Cardiac muscle cell (in vitro differentiated cells and primary cell): Measurements from ENCODE around the gene KDM8. TPM values are rescaled to one million over a fixed set of nuclear protein-coding genes. Genes with fewer than 3 reads are reported as not detected.

Experiments
- DNase-seq, 2 donors: peaks; one replicate each; pipeline versions ENCODE4 v3.0.0 to v3.0.0-alpha.2; 2010 to 2017; ENCODE audit warnings: low read depth in 1 of 2, low spot score in 1 of 2
- H3K27ac ChIP-seq: fragments of 200-600 bp; sonication (generic); 2 replicates; pipeline ENCODE4 v1.5.1; 2016
- H3K27me3 ChIP-seq: fragments of 200-600 bp; sonication (generic); 2 replicates; pipeline ENCODE4 v1.6.0; 2016; ENCODE audit warnings: control low read depth
- H3K36me3 ChIP-seq: fragments of 200-600 bp; sonication (generic); 2 replicates; pipeline ENCODE4 v1.5.1; 2016; ENCODE audit warnings: control low read depth
- H3K4me1 ChIP-seq: fragments of 200-600 bp; sonication (generic); 2 replicates; pipeline ENCODE4 v1.8.1; 2017; ENCODE audit warnings: low read depth, mild to moderate bottlenecking, mixed run types
- H3K4me3 ChIP-seq: fragments of 200-600 bp; sonication (generic); 2 replicates; pipeline ENCODE4 v1.5.1; 2016; ENCODE audit warnings: mild to moderate bottlenecking
- H3K9me3 ChIP-seq: fragments of 200-600 bp; sonication (generic); 2 replicates; pipeline ENCODE4 v1.5.1; 2017; ENCODE audit warnings: low read depth, mild to moderate bottlenecking, control low read depth
- CTCF ChIP-seq: IDR thresholded peaks from 2 replicates; pipeline ENCODE4 v1.5.1; 2012; ENCODE audit warnings: low read depth, mild to moderate bottlenecking, low read length
- polyA plus RNA-seq: library from polyadenylated mRNA; unstranded; fragments of >200 nt; fragmentation: Nextera tagmentation; extraction: Ambion mirVana; gene quantifications from 2 replicates; pipeline ENCODE4 v1.2.1, GENCODE V29; 2016
- total RNA-seq: library from RNA; depleted of rRNA; stranded (reverse); fragments of >200 nt; gene quantifications from 2 replicates; pipeline ENCODE4 v1.2.3, GENCODE V29; 2016

KDM8 gene
- total and polyA plus RNA-seq, 2 experiments from 2014 or later, result 8.5 to 10.5 TPM

- Histone ChIP-seq H3K9me3 (no peaks in the 10 kb centered on the region), H3K4me1 (no peaks in the 10 kb centered on the region), H3K36me3 (no peaks in the 10 kb centered on the region), H3K4me3 (no peak overlapping the region), H3K27ac (no peak overlapping the region), H3K27me3 (no peaks in the 10 kb centered on the region)
- no peak for DNase-seq
- TF ChIP-seq CTCF, result no peak
Observed at GRCh38 chr16:27175888-27176287, 27.4 kb upstream of the KDM8 start.

GRCh38 chr16:27177031-27177774 is 26.1 kb upstream of the KDM8 start:
- Histone ChIP-seq H3K27ac (no peak overlapping the region), H3K36me3 (no peaks in the 10 kb centered on the region), H3K4me1 (no peaks in the 10 kb centered on the region), H3K27me3 (no peaks in the 10 kb centered on the region), H3K4me3 (no peak overlapping the region), H3K9me3 (no peaks in the 10 kb centered on the region)
- no peak for TF ChIP-seq CTCF
- peak in 1 of 2 donors; percentile 64 for DNase-seq

- no peaks in the 10 kb centered on the region for H3K36me3 ChIP-seq
- TF ChIP-seq CTCF, result peak; percentile 97
- no peaks in the 10 kb centered on the region for H3K27me3 ChIP-seq
- H3K27ac ChIP-seq, result no peak overlapping the region
- peak; percentile 81 to 83 for DNase-seq
- H3K4me3 ChIP-seq, result no peak overlapping the region
- no peaks in the 10 kb centered on the region for H3K9me3 ChIP-seq
- H3K4me1 ChIP-seq, result peaks cover 5% of the 10 kb centered on the region
Observed at GRCh38 chr16:27179500-27180072, 23.7 kb upstream of the KDM8 start.

GRCh38 chr16:27181019-27181790 is 22.1 kb upstream of the KDM8 start:
- Histone ChIP-seq H3K4me3 (no peak overlapping the region), H3K27ac (no peak overlapping the region), H3K4me1 (peaks cover 5% of the 10 kb centered on the region), H3K36me3 (no peaks in the 10 kb centered on the region), H3K27me3 (no peaks in the 10 kb centered on the region), H3K9me3 (no peaks in the 10 kb centered on the region)
- DNase-seq, result no peak
- no peak for TF ChIP-seq CTCF

- no peak overlapping the region for H3K27ac ChIP-seq
- TF ChIP-seq CTCF, result no peak
- no peak for DNase-seq
- no peaks in the 10 kb centered on the region for H3K27me3 ChIP-seq
- peaks cover 5% of the 10 kb centered on the region for H3K4me1 ChIP-seq
- H3K36me3 ChIP-seq, result no peaks in the 10 kb centered on the region
- H3K9me3 ChIP-seq, result no peaks in the 10 kb centered on the region
- H3K4me3 ChIP-seq, result no peak overlapping the region
Observed at GRCh38 chr16:27182906-27183405, 20.4 kb upstream of the KDM8 start.
